ENCODE results near the gene DENND6A. TPM values are rescaled to one million over a fixed set of nuclear protein-coding genes. Genes with fewer than 3 reads are reported as not detected.

DENND6A gene
- total RNA-seq, 2 donors from 2014 or later: 23.4 to 35.1 TPM

GRCh38 chr3:57700737-57701136, 7.9 kb upstream of the DENND6A start:
- no peak for DNase-seq
- WGBS, 2 experiments (ENCODE audit: insufficient coverage in 1 of 2, insufficient read length in 1 of 2): 84% methylated on average over 9 of the region's 9 CpGs
- H3K4me1 Mint-ChIP-seq: no peaks in the 10 kb centered on the region

GRCh38 chr3:57699591-57699990, 6.7 kb upstream of the DENND6A start:
- no peak overlapping the region for H3K4me3 Mint-ChIP-seq
- no peaks in the 10 kb centered on the region for H3K36me3 ChIP-seq (ENCODE audit: control insufficient read depth, insufficient read depth, low read length)
- TF ChIP-seq, protein P1, sequence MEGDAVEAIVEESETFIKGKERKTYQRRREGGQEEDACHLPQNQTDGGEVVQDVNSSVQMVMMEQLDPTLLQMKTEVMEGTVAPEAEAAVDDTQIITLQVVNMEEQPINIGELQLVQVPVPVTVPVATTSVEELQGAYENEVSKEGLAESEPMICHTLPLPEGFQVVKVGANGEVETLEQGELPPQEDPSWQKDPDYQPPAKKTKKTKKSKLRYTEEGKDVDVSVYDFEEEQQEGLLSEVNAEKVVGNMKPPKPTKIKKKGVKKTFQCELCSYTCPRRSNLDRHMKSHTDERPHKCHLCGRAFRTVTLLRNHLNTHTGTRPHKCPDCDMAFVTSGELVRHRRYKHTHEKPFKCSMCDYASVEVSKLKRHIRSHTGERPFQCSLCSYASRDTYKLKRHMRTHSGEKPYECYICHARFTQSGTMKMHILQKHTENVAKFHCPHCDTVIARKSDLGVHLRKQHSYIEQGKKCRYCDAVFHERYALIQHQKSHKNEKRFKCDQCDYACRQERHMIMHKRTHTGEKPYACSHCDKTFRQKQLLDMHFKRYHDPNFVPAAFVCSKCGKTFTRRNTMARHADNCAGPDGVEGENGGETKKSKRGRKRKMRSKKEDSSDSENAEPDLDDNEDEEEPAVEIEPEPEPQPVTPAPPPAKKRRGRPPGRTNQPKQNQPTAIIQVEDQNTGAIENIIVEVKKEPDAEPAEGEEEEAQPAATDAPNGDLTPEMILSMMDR (conservative IDR thresholded peaks at IDR 0.05): no peak
- no peak overlapping the region for H3K27ac ChIP-seq (ENCODE audit: low read depth, low read length)
- no peak overlapping the region for H3K4me3 ChIP-seq (ENCODE audit: low read length)
- no peak overlapping the region for H3K9ac ChIP-seq (ENCODE audit: extremely low read depth, low read length, poor library complexity, severe bottlenecking)
- H3K4me1 ChIP-seq (ENCODE audit: control insufficient read depth, insufficient read depth, low read length): no peaks in the 10 kb centered on the region
- no peaks in the 10 kb centered on the region for H3K36me3 Mint-ChIP-seq (ENCODE audit: low read depth)
- no peak for DNase-seq
- no peak overlapping the region for H3K27ac Mint-ChIP-seq
- no peaks in the 10 kb centered on the region for H3K27me3 ChIP-seq (ENCODE audit: control insufficient read depth, insufficient read depth, low read length, poor library complexity, severe bottlenecking)
- no peaks in the 10 kb centered on the region for H3K4me1 Mint-ChIP-seq
- H3K9me3 Mint-ChIP-seq: no peaks in the 10 kb centered on the region
- H3K9me3 ChIP-seq (ENCODE audit: control insufficient read depth, low read length): no peaks in the 10 kb centered on the region
- 90 to 94% methylated on average over 2 of the region's 2 CpGs for WGBS, 2 experiments (ENCODE audit: insufficient coverage in 1 of 2, insufficient read length in 1 of 2)
- H3K27me3 Mint-ChIP-seq (ENCODE audit: insufficient read depth): no peaks in the 10 kb centered on the region

More at GRCh38 chr3:57700737-57701136, 7.9 kb upstream of the DENND6A start:
- Histone ChIP-seq H3K27me3 (ENCODE audit: control insufficient read depth, insufficient read depth, low read length, poor library complexity, severe bottlenecking) (no peaks in the 10 kb centered on the region), H3K27ac (ENCODE audit: low read depth, low read length) (no peak overlapping the region), H3K9ac (ENCODE audit: extremely low read depth, low read length, poor library complexity, severe bottlenecking) (no peak overlapping the region), H3K9me3 (ENCODE audit: control insufficient read depth, low read length) (no peaks in the 10 kb centered on the region), H3K36me3 (ENCODE audit: control insufficient read depth, insufficient read depth, low read length) (no peaks in the 10 kb centered on the region), H3K4me3 (ENCODE audit: low read length) (no peak overlapping the region), H3K4me1 (ENCODE audit: control insufficient read depth, insufficient read depth, low read length) (no peaks in the 10 kb centered on the region)
- no peak overlapping the region for H3K27ac Mint-ChIP-seq
- H3K36me3 Mint-ChIP-seq (ENCODE audit: low read depth): no peaks in the 10 kb centered on the region
- H3K4me3 Mint-ChIP-seq: no peak overlapping the region
- TF ChIP-seq, protein P1 (conservative IDR thresholded peaks at IDR 0.05): no peak
- H3K27me3 Mint-ChIP-seq (ENCODE audit: insufficient read depth): no peaks in the 10 kb centered on the region
- no peaks in the 10 kb centered on the region for H3K9me3 Mint-ChIP-seq

GRCh38 chr3:57696801-57697321, 4.0 kb upstream of the DENND6A start:
- H3K4me3 Mint-ChIP-seq: no peak overlapping the region
- no peaks in the 10 kb centered on the region for H3K9me3 ChIP-seq (ENCODE audit: control insufficient read depth, low read length)
- no peaks in the 10 kb centered on the region for H3K9me3 Mint-ChIP-seq
- no peaks in the 10 kb centered on the region for H3K36me3 Mint-ChIP-seq (ENCODE audit: low read depth)
- H3K36me3 ChIP-seq (ENCODE audit: control insufficient read depth, insufficient read depth, low read length): no peaks in the 10 kb centered on the region
- DNase-seq: no peak
- no peak overlapping the region for H3K9ac ChIP-seq (ENCODE audit: extremely low read depth, low read length, poor library complexity, severe bottlenecking)
- no peaks in the 10 kb centered on the region for H3K4me1 ChIP-seq (ENCODE audit: control insufficient read depth, insufficient read depth, low read length)
- H3K4me1 Mint-ChIP-seq: no peaks in the 10 kb centered on the region
- H3K4me3 ChIP-seq (ENCODE audit: low read length): no peak overlapping the region
- TF ChIP-seq, protein P1 (conservative IDR thresholded peaks at IDR 0.05): no peak
- no peaks in the 10 kb centered on the region for H3K27me3 Mint-ChIP-seq (ENCODE audit: insufficient read depth)
- H3K27me3 ChIP-seq (ENCODE audit: control insufficient read depth, insufficient read depth, low read length, poor library complexity, severe bottlenecking): no peaks in the 10 kb centered on the region
- no peak overlapping the region for H3K27ac Mint-ChIP-seq
- WGBS, 2 experiments (ENCODE audit: insufficient coverage in 1 of 2, insufficient read length in 1 of 2): 79 to 92% methylated on average over 3 of the region's 3 CpGs
- no peak overlapping the region for H3K27ac ChIP-seq (ENCODE audit: low read depth, low read length)

Measured in endodermal cell (in vitro differentiated cells).